Neural cell (in vitro differentiated cells): ENCODE data around the gene HS6ST1.
"Not testable (repeated sequence)": the region's sequence is repeated elsewhere in the genome, so short reads cannot be mapped to it uniquely, and the experiment has no call there.

Source experiments
- EZH2 ChIP-seq: fragments of 200-600, 300-800 bp; shearing (Covaris generic), sonication (generic); IDR thresholded peaks from 2 replicates; pipeline ENCODE4 v1.6.1; 2014; ENCODE audit warnings: antibody characterized with exemption, low read length, borderline replicate concordance, mild to moderate bottlenecking; ENCODE audit not compliant: insufficient read depth, poor library complexity, severe bottlenecking
- MXI1 ChIP-seq: fragments of 450-650 bp; conservative IDR thresholded peaks from 2 replicates; pipeline ENCODE4 v1.6.1; 2014; ENCODE audit warnings: antibody characterized with exemption, mild to moderate bottlenecking; ENCODE audit not compliant: poor library complexity, severe bottlenecking
- TAF1 ChIP-seq: IDR thresholded peaks from 2 replicates; pipeline ENCODE4 v1.6.1; 2012; ENCODE audit warnings: low read depth
- TF ChIP-seq, protein P1 (sequence below): IDR thresholded peaks from 2 replicates; pipeline ENCODE4 v1.6.1; 2012; ENCODE audit warnings: borderline replicate concordance
- TF ChIP-seq, protein P2 (sequence below): fragments of 450-650 bp; IDR thresholded peaks from 2 replicates; pipeline ENCODE4 v1.5.1; 2014; ENCODE audit warnings: antibody characterized with exemption, mild to moderate bottlenecking, moderate library complexity; ENCODE audit not compliant: poor library complexity, severe bottlenecking

DNA sequence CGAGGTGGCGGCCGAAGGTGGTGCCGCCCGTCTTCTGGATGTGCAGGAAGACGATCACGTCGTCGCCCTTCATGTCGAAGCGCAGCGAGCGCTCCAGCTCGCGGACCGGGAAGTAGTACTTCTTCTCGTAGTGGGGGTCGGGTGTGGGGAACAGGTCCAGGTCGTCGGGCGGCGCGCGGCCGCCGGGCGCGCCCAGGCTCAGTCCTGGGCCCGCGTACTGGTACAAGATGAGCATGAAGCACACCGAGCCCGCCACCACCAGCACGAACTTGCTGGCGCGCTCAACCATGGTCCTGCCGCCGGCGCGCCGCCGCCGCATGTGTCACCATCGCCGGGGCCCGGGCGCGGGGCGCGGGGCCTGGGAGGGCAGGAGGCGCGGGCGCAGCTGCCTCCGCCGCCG, 423 bp downstream of the HS6ST1 start:
- TF ChIP-seq, protein P1, sequence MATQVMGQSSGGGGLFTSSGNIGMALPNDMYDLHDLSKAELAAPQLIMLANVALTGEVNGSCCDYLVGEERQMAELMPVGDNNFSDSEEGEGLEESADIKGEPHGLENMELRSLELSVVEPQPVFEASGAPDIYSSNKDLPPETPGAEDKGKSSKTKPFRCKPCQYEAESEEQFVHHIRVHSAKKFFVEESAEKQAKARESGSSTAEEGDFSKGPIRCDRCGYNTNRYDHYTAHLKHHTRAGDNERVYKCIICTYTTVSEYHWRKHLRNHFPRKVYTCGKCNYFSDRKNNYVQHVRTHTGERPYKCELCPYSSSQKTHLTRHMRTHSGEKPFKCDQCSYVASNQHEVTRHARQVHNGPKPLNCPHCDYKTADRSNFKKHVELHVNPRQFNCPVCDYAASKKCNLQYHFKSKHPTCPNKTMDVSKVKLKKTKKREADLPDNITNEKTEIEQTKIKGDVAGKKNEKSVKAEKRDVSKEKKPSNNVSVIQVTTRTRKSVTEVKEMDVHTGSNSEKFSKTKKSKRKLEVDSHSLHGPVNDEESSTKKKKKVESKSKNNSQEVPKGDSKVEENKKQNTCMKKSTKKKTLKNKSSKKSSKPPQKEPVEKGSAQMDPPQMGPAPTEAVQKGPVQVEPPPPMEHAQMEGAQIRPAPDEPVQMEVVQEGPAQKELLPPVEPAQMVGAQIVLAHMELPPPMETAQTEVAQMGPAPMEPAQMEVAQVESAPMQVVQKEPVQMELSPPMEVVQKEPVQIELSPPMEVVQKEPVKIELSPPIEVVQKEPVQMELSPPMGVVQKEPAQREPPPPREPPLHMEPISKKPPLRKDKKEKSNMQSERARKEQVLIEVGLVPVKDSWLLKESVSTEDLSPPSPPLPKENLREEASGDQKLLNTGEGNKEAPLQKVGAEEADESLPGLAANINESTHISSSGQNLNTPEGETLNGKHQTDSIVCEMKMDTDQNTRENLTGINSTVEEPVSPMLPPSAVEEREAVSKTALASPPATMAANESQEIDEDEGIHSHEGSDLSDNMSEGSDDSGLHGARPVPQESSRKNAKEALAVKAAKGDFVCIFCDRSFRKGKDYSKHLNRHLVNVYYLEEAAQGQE = not testable (repeated sequence)
- TF ChIP-seq, protein P2, sequence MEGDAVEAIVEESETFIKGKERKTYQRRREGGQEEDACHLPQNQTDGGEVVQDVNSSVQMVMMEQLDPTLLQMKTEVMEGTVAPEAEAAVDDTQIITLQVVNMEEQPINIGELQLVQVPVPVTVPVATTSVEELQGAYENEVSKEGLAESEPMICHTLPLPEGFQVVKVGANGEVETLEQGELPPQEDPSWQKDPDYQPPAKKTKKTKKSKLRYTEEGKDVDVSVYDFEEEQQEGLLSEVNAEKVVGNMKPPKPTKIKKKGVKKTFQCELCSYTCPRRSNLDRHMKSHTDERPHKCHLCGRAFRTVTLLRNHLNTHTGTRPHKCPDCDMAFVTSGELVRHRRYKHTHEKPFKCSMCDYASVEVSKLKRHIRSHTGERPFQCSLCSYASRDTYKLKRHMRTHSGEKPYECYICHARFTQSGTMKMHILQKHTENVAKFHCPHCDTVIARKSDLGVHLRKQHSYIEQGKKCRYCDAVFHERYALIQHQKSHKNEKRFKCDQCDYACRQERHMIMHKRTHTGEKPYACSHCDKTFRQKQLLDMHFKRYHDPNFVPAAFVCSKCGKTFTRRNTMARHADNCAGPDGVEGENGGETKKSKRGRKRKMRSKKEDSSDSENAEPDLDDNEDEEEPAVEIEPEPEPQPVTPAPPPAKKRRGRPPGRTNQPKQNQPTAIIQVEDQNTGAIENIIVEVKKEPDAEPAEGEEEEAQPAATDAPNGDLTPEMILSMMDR = not testable (repeated sequence)
- TF ChIP-seq EZH2, TAF1, MXI1: not testable (repeated sequence)
